ENCODE results near the gene BLCAP. TPM values are rescaled to one million over a fixed set of nuclear protein-coding genes. Genes with fewer than 3 reads are reported as not detected.
"Not testable (repeated sequence)": the region's sequence is repeated elsewhere in the genome, so short reads cannot be mapped to it uniquely, and the experiment has no call there.

The BLCAP gene
- total RNA-seq, 1 experiment from 2014 or later: 191 TPM

GRCh38 chr20:37504404-37505096, 23.1 kb downstream of the BLCAP start:
- DNase-seq: no peak
- H3K4me1 ChIP-seq: peaks cover 35% of the 10 kb centered on the region
- no peaks in the 10 kb centered on the region for H3K27me3 ChIP-seq
- no peak overlapping the region for H3K27ac ChIP-seq
- no peaks in the 10 kb centered on the region for H3K9me3 ChIP-seq (replicated peaks)
- no peak overlapping the region for H3K4me3 ChIP-seq
- peaks cover 14% of the 10 kb centered on the region for H3K36me3 ChIP-seq

DNA sequence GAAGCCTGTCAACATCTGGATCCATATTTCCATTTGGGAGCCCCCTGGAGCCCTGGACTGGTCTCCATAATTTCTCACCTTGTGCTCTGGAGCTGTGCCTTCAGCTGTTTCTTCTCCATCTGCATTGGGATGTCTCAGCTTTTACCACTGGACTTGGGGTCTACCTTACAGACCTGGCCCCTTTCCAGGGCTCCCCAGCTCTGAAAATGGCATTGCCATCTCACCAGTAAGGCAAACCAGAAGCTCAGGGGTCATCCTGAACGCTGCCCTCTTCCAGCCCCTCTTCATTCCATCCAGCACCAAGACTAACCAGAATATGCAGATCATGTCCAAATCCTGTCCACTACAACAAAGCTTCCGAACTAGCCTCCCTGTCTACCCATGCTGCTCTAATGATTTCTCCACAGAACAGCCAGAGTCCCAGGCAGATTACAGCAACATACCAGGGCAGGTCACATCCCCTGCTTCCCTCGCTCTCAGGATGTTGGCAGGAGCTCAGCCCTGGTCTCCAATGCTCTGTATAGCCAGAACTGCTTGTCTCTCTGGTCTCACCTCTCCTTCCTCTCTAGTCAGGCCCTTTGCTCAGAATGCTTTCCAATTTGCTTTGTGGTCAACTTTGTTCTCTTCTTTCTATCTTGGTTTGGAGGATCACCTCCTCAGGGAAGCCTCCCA, 24.3 kb downstream of the BLCAP start:
- peaks cover 38% of the 10 kb centered on the region for H3K4me1 ChIP-seq
- no peaks in the 10 kb centered on the region for H3K27me3 ChIP-seq
- no peak for DNase-seq
- no peak overlapping the region for H3K27ac ChIP-seq
- H3K4me3 ChIP-seq: no peak overlapping the region
- H3K36me3 ChIP-seq: peaks cover 5% of the 10 kb centered on the region
- no peaks in the 10 kb centered on the region for H3K9me3 ChIP-seq (replicated peaks)

DNA sequence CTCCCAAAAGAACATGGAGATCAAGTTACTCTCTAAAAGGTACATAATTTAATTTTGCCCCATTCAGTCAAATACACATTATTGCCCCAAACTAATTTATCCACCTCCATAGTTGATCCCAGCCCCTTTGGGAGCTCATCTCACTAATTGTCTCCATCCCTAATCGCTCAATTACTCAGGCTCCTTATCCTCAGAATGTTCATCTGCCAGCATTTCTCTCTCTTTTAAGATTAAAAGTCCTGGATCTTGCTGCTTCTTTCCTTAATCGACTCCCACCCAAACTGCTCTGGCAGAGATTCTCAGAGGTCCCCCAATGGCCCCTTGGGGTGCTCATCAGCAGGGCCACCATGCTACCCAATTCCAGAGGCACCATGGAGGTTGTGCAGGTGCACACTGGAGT, 25.0 kb downstream of the BLCAP start:
- Histone ChIP-seq H3K36me3 (no peaks in the 10 kb centered on the region; the same call in 1 of the 2 replicates), H3K27ac (no peak overlapping the region), H3K27me3 (no peaks in the 10 kb centered on the region), H3K9me3 (replicated peaks) (no peaks in the 10 kb centered on the region), H3K4me1 (peaks cover 40% of the 10 kb centered on the region), H3K4me3 (no peak overlapping the region)
- DNase-seq: no peak

DNA sequence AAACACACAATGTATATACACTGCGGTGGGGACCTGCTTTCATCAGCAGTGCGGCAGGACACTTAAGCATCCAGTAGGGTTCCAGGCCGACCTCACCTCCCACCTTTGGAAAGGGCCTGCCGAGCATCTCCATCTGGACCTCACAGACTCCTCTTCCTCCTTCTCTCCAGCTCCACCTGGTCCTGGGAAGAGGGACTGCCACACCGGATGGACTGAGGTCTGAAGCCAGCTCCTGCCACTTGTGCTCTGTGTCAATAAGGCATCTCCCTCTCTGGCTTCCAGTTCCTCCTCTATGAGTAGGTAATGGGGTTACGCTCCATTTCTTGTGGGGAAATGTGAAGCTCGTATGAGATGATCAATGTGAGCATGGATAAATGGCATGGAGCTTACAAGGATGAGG, 25.7 kb downstream of the BLCAP start:
- Histone ChIP-seq H3K4me1 (peaks cover 32% of the 10 kb centered on the region), H3K36me3 (no peaks in the 10 kb centered on the region; the same call in 1 of the 2 replicates), H3K27me3 (no peaks in the 10 kb centered on the region), H3K4me3 (no peak overlapping the region), H3K9me3 (replicated peaks) (no peaks in the 10 kb centered on the region), H3K27ac (no peak overlapping the region)
- DNase-seq: no peak

- Histone ChIP-seq H3K36me3 (no peaks in the 10 kb centered on the region; the same call in 1 of the 2 replicates), H3K27ac (no peak overlapping the region)
- DNase-seq: no peak
These were observed 27.4 kb downstream of the BLCAP start for GRCh38 chr20:37500311-37500710.

DNA sequence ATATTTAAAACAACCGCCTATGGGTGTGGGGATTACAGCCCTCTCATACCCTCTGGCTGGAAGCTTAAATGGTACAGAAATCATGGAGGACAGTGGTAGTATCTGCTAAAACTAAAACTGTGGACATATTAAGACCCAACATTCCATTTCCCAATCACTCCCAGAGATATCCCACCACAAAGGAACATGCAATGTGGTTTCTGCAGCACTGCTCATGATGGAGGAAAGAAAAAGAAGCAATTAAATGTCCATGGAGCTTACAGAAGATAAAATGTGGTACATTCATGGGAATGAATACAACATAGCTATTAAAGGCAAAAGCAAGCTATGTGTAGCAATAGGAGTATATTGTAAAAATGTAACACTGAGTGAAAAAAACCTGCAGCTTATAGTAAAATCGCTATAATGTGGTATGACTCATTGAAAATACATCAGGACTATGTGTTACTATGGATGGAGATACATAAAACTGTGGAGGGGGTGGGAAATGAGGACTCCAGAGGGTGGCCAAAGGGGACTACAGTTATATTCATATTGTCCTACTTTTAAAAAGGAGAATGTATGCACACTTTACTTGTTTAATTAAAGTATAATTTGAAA, 29.5 kb downstream of the BLCAP start:
- Histone ChIP-seq H3K27ac (no peak overlapping the region), H3K36me3 (no peaks in the 10 kb centered on the region; the same call in 1 of the 2 replicates), H3K27me3 (no peaks in the 10 kb centered on the region), H3K4me1 (peaks cover 9% of the 10 kb centered on the region), H3K4me3 (no peak overlapping the region), H3K9me3 (replicated peaks) (no peaks in the 10 kb centered on the region)
- DNase-seq: no peak

More at GRCh38 chr20:37500311-37500710, 27.4 kb downstream of the BLCAP start:
- Histone ChIP-seq H3K4me3 (no peak overlapping the region), H3K27me3 (no peaks in the 10 kb centered on the region), H3K4me1 (peaks cover 18% of the 10 kb centered on the region), H3K9me3 (replicated peaks) (no peaks in the 10 kb centered on the region)

DNA sequence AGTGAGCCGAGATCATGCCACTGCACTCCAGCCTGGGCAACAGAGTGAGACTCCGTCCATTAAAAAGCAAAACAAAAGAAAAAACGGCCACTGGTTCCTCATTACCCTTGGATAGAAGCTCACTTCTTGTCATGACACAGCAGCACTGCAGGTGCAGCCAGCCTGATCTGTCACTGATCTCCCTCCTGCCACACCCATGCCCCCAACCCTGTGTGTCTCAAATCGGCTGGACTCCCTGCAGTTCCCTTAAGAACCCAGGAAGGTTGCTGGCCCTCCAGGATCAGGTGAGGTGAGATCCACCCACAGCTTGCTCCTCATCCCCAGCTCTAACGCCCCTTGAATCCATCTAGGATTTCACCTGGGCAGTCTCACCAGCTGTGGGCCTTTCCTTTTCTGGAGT, 32.9 kb downstream of the BLCAP start:
- no peak for DNase-seq
- no peak overlapping the region for H3K4me3 ChIP-seq
- H3K27me3 ChIP-seq: no peaks in the 10 kb centered on the region
- H3K9me3 ChIP-seq (replicated peaks): 0 out of 2 replicates have a peak, but pooled peaks cover 5% of the 10 kb centered on the region
- H3K4me1 ChIP-seq: peaks cover 11% of the 10 kb centered on the region
- no peak overlapping the region for H3K27ac ChIP-seq
- H3K36me3 ChIP-seq: no peaks in the 10 kb centered on the region; the same call in none of the 2 replicates

- Histone ChIP-seq H3K27me3 (no peaks in the 10 kb centered on the region), H3K27ac (no peak overlapping the region), H3K4me1 (peaks cover 16% of the 10 kb centered on the region), H3K36me3 (no peaks in the 10 kb centered on the region; the same call in 1 of the 2 replicates), H3K4me3 (no peak overlapping the region), H3K9me3 (replicated peaks) (0 out of 2 replicates have a peak, but pooled peaks cover 5% of the 10 kb centered on the region)
- no peak for DNase-seq
These were observed 33.4 kb downstream of the BLCAP start for GRCh38 chr20:37494301-37494700.

GRCh38 chr20:37492945-37493344, 34.7 kb downstream of the BLCAP start:
- no peak overlapping the region for H3K27ac ChIP-seq
- H3K27me3 ChIP-seq: no peaks in the 10 kb centered on the region
- H3K4me1 ChIP-seq: peaks cover 16% of the 10 kb centered on the region
- H3K9me3 ChIP-seq (replicated peaks): 0 out of 2 replicates have a peak, but pooled peaks cover 5% of the 10 kb centered on the region
- no peaks in the 10 kb centered on the region; the same call in 1 of the 2 replicates for H3K36me3 ChIP-seq
- no peak for DNase-seq
- H3K4me3 ChIP-seq: no peak overlapping the region

GRCh38 chr20:37492096-37492625, 35.5 kb downstream of the BLCAP start:
- no peak overlapping the region for H3K4me3 ChIP-seq
- H3K9me3 ChIP-seq (replicated peaks): 0 out of 2 replicates have a peak, but pooled peaks cover 5% of the 10 kb centered on the region
- H3K4me1 ChIP-seq: peaks cover 15% of the 10 kb centered on the region
- H3K27me3 ChIP-seq: no peaks in the 10 kb centered on the region
- no peaks in the 10 kb centered on the region; the same call in 1 of the 2 replicates for H3K36me3 ChIP-seq
- H3K27ac ChIP-seq: no peak overlapping the region
- DNase-seq: peak in 1 of 2 experiments; percentile 34

- no peaks in the 10 kb centered on the region for H3K27me3 ChIP-seq
- H3K36me3 ChIP-seq: no peaks in the 10 kb centered on the region; the same call in 1 of the 2 replicates
- peaks cover 29% of the 10 kb centered on the region for H3K4me1 ChIP-seq
- no peak for DNase-seq
- H3K27ac ChIP-seq: no peak overlapping the region
- 0 out of 2 replicates have a peak, but pooled peaks cover 5% of the 10 kb centered on the region for H3K9me3 ChIP-seq (replicated peaks)
- no peak overlapping the region for H3K4me3 ChIP-seq
These were observed 36.9 kb downstream of the BLCAP start for GRCh38 chr20:37490663-37491350.

DNA sequence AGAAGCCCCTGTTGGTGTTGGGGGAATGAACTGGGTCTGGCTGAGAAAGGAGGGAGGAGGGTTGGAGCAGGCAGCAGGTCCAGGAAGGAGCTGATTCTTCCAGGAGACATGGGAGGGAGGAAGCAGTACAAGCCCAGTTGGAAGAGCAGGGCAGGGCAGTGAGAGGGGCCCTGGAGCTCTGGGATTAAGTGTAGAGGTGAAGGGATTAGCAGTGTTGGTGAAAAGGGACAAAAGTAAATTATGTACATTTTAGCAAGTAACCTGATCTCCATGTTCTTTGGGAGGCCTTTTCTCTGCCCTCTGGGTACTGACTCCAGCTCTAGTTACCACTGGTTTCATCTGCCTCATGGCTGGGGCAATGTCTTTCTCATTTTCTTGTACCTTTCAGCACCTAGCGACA, 41.5 kb downstream of the BLCAP start:
- H3K9me3 ChIP-seq (replicated peaks); H3K27me3 ChIP-seq; H3K27ac ChIP-seq; H3K4me3 ChIP-seq; H3K36me3 ChIP-seq: not testable (repeated sequence)
- peak; percentile 46 to 65 for DNase-seq
- H3K4me1 ChIP-seq: peaks cover 35% of the 10 kb centered on the region

- H3K4me1 ChIP-seq: peaks cover 28% of the 10 kb centered on the region
- H3K36me3 ChIP-seq: no peaks in the 10 kb centered on the region
- no peak overlapping the region for H3K27ac ChIP-seq
- no peak for DNase-seq
- no peaks in the 10 kb centered on the region for H3K27me3 ChIP-seq
- H3K9me3 ChIP-seq (replicated peaks): no peaks in the 10 kb centered on the region; the same call in 1 of the 2 replicates
- H3K4me3 ChIP-seq: no peak overlapping the region
These were observed 43.3 kb downstream of the BLCAP start for GRCh38 chr20:37484331-37484730.

DNA sequence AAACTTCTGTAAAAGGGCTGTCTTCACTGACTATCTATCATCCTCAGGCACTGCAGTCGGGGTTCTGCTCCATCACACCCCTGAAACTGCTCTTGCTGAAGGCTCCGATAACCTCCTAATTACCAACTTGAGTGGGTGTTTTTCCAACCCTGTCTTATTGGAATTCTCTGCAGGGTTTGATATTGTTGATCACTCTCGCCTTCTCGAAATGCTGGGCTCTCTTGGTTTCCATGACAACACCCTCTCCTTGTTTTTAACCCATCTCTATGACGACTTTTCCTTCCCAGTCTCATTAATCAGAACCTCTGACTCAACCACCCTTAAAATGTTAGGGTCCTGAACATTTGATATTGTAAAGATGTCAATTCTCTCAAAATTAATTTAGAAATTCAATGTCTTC, 46.1 kb downstream of the BLCAP start:
- no peaks in the 10 kb centered on the region for H3K27me3 ChIP-seq
- no peak overlapping the region for H3K27ac ChIP-seq
- H3K36me3 ChIP-seq: no peaks in the 10 kb centered on the region
- DNase-seq: no peak
- H3K4me3 ChIP-seq: no peak overlapping the region
- peaks cover 14% of the 10 kb centered on the region for H3K4me1 ChIP-seq
- no peaks in the 10 kb centered on the region; the same call in 1 of the 2 replicates for H3K9me3 ChIP-seq (replicated peaks)

Data from SJCRH30 (cell line).